IPS-NIHi7 (cell line): Measurements from ENCODE around the gene SPRR3.
"Not testable (repeated sequence)": the region's sequence is repeated elsewhere in the genome, so short reads cannot be mapped to it uniquely, and the experiment has no call there.

Source experiments
- DNase-seq: peaks from one replicate; pipeline ENCODE4 v3.0.0; 2012; ENCODE audit warnings: mixed read lengths; ENCODE audit errors: extremely low spot score

SPRR3 gene

DNA sequence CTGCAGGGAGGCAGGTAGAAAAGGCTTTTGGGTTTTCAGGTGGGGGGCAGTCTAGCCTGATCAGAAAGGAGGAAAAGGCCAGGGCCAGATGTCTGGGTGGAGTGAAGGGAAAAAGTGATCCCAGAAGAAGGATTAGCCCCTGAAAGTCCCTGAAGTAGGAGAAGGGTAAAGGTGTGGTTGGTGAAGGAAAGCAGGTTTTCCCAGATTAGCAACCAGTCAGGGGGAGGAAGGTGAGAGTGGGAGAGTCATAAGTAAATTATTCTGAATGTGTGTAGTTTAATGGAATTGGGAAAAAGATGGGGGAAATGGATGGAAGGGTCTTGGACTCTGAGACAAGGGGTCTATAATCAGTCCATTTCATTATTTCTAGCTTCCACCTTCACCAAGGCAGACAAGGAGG is 18.3 kb upstream of the SPRR3 start:
- DNase-seq: no peak

DNA sequence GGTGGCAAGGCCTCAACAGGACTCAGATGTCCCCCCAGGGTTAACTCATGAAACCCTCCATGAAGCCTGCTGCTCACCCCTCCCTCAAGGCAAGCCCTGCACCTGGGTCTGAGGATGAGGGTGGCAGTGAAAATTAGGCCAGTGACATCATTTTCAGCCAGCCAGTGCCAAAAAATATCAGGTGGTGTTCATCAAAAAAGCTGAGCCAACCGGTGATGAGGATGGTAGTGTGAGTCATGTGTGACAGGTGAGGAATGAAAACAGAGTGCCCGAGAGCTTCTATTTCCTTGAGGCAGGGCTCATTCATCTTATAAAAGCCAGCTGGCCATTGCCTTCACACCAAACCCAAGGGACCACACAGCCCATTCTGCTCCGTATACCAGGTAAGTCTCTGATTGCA is 17.8 kb upstream of the SPRR3 start, which contains the start of gene SPRR1A:
Gene SPRR1A (plus strand): TSS at position 339 of the 400 bp plus-strand sequence. CDS start 1,150 bp downstream, outside the sequence.
- no peak for DNase-seq

DNA sequence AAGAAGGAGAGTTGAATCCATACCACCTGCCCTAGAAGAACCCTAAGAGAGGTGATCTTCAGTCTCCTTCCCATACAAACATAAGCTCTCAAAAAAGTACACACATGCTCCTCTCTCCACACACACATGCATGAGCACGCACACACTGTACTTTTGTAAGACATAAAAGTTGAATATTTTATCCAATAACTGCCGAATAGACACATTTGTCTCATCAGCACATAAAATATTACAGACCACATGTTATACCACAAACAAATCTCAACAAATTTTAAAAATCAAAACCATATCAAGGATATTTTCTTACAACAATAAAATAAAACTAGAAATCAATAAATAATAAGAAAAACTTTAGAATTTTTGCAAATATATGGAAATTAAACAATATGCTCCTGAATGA is 15.0 kb upstream of the SPRR3 start:
- no peak for DNase-seq

DNA sequence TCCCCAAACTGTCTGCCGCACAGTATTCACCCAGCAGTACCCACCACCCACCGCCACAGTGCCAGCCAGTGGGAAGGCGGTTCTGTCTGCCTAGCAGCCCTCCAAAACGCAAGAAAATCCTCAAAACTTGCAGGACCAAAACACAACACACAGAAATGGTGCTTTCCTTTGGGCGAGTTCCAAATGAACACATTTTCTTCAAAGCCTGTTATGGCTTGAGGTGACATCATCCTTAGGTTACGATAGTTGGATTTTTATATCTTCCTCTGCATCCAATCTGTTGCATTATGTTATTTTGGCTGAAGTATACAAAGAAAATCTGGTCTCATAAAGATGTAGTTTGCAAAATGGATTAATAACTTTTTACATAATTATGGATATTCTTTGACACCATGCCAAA is 8.4 kb upstream of the SPRR3 start:
- no peak for DNase-seq

DNA sequence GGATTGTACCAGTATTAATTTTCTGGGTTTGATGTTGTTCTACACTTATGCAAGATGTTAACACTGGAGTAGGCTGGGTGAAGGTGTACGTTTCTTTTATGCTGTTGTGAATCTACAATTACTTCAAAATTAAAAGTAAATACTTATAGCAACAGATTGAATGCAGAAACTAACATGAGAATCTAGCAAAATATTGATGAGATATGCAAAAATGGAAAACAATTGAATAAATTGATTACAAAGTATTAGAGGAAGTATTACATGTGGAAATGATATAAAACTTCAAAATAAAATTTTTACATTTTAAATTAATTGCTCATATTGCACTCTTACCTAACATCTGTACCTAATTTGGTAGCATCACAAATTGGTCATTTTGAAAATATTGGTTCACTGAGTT is 5.7 kb upstream of the SPRR3 start:
- no peak for DNase-seq

DNA sequence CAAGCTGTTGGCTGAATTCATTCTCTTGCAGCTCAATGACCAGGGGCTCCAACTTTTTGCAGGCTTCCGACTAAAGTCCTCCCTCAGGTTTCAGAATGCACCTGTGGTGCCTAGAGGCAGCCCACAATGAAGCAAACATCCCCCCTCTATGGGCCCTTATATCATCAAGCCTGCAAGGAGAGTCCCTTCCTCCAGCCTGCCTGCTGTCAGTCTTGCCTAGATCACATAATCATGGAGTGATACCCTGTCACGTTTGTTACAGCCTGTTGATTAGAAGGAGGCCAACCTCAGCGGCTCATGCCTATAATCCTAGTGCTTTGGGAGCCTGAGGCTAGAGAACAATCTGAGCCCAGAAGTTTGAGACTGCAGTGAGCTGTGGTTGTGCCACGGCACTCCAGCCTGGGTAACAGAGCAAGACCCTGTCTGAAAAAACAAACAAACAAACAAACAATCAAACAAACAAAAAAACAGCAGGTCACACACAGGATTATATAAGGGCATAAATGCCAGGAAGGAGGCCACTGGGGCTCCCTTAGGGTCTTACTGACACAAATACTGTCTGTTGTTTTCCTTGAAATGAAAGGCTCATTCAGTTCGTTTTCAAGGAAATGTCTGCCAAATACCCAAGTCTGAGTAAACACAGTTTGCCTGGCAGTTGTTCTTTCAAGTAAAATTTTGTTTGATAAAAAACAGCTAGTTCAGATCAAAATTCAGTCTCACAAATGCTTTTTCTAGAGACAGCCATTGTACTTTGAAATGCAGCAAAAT is 4.7 kb upstream of the SPRR3 start:
- no peak for DNase-seq

DNA sequence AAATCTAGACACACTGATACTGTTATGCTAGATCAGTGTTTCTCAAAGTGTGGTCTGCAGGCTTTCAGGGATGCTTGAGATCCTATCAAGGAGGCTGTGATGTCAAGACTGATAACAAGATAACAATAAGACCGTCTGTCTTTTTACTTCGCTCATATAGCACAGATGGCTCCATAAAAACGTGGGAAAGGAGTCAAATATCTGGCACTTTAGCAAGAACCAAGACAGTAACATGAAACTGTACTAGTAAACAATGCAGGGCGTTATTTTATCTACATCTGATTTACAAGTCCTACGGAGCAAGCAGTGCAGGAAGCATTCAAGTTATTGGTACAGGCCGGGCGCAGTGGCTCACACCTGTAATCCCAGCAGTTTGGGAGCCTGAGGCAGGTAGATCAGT is 3.6 kb upstream of the SPRR3 start:
- DNase-seq: no peak

DNA sequence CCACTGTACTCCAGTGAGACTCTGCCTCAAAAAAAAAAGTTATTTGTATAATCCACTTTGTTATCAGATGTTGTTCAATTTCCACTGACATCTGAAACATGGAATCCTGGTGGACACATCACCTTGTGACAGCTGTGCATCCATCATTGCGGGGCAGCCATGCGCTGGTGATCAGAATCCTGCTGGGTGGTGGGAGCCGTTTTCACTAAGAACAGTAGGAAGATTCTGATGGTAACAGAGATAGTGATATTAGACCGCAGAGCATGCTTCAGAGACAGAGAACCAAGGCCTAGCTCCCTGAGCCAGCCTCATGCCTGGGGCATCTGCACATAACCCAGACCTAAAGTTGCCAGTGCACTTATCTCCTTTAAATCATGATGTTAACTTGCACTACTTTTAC is 3.1 kb upstream of the SPRR3 start:
- no peak for DNase-seq

DNA sequence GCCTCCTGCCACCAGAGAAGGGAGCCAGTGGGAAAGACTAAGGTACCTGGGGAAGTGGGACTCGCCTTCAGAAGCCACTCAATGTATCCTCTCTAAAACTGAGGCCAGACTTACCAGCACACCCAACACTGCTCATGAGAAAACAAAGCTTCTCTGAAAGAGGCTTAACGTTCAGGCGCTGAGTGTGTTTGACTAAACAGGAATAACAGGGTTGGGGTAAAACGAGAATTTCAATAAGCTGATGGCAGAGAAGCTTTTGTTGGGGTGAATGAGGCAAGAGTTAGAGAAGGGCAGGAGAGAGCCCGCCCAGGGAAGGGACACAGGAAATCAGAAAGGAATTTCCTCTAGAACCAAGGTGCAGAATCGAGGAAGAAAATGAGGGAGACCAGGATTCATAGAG is 1.7 kb upstream of the SPRR3 start:
- DNase-seq: no peak

DNA sequence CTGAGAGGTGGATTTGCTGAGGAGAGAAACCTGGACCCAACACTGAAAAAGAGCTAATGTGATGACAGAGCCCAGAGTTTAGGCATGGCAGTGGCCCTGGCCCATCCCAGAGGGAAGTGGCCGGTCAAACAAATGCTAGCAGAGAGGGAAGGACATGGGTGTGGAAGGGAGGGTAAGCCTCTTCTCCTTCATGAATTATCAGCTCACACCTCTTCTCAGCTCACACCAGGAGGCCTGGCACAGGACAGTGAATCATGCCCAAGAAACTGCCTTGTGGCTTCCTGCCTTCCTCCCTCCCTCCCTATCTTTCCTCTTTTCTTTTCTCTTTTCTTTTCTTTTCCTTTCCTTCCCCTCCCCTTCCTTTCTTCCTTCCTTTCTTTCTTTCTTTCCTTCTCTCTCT is 1.3 kb upstream of the SPRR3 start:
- no peak for DNase-seq

DNA sequence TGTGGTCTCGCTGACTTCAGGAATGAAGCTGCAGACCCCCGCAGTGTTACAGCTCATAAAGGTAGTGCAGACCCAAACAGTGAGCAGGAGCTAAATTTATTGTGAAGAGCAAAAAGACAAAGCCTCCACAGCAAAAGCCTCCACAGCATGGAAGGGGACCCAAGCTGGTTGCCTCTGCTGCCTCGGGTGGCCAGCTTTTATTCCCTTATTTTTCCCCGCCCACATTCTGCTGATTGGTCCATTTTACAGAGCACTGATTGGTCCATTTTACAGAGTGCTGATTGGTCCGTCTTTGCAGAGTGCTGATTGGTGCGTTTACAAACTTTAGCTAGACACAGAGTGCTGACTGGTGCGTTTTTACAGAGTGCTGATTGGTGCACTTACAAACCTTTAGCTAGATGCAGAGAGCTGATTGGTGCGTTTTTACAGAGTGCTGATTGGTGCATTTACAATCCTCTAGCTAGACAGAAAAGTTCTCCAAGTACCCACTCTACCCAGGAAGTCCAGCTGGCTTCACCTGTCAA is 9.7 kb downstream of the SPRR3 start:
- not testable (repeated sequence) for DNase-seq

DNA sequence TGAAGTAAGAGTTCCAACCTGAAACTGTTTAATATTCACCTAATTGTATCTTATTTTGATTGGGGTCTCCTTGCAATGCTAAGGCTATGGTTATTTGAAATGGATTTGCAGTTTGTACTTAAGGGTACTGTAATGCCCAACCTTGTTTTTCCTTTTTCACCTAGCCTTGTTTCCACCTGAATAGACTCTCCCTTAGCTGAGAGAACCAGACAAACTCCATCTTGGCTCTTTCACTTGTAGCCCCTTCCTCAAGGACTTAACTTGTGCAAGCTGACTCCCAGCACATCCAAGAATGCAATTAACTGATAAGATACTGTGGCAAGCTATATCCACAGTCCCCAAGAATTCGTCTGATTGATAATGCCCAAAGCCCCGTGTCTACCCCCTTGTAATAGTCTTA is 20.3 kb downstream of the SPRR3 start:
- DNase-seq: not testable (repeated sequence)

DNA sequence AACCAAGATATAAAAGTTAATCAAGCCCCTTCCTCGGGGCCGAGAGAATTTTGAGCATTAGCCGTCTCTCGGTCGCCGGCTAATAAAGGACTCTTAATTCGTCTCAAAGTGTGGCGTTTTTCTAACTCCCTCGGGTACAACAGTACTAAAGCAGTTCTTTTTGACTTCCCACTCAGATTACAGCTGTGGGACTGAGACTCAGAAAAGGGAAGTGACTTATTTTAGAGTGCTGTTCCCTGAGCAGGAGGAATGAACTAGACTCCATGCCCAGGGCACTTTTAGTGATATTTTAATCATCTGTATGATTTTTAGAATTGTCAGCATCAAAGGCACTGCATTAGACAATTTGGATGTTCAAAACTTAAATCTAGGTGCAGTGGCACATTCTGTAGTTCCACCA is 20.8 kb downstream of the SPRR3 start:
- DNase-seq: not testable (repeated sequence)

DNA sequence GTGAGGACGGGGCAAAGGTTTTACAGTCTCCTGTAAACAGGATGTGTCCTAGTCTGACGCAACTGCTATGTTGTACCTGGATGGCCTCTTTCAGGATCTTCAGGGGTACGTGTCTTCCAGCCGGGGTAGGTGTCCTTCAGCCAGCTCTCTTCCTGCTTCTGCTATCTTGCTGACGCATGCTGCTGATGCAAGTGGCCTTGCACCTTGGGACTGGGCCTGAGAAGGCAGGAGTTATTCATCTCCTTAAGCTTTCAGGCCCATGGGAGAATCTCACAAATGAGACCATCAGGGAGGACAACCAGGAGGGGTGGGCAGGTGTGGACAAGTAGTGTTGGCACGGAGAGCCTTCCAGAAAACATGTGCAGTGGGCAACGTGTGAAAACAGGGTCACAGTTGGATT is 21.6 kb downstream of the SPRR3 start:
- no peak for DNase-seq

DNA sequence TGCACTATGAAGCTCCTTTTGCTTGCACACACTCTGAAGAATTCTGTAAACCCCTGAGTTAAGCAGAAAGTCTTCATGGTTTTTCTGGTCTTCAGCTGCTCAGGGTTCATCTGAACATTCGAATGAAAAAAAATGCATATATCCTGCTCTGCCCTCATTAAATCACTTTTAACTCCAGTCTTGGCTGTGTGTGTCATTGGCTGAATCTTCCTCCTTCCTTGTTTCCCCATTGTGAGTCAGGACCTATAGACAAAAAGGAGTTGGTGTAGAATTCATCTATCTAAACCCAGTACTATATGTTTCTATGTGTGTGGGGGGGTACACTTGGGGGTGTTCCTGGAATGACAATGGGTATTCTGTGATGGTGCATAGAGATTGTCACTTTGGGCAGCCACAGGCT is 22.9 kb downstream of the SPRR3 start:
- no peak for DNase-seq

DNA sequence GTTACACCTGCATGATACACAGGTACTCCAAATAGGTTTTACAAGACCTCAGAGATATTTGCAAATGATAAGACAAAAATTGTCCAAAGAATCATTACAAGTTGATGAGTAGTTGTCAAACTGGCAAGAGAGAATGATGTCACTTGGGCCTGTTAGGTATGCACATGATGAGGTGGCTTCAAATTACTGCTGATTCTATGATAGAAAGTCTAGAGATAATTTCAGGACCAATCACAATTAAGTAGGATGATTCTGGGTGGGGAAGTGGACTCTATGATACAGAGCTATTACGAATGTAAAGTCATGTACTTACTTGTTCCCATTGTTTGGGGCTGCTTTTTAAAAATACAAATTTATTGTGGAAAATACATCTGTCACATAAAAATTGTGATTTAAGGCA is 24.2 kb downstream of the SPRR3 start:
- DNase-seq: no peak

DNA sequence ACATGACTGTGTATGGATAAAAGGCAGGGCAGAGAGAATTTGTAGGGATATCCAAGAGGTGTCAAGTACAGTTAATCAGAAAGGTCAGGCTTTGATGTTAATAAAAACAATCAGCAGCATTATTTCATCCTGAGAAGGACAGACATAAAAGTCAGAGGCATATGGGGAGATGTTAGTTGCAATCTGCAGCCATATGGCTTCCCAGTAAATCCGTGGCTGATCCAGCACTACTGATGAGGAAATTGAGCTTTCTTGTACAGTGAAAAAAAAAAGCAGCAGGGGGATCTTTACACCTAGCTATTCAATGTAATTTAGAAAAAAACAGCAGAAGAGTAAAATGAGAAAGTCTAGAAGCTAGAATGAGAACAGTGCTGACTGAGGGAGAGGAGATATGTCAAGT is 27.2 kb downstream of the SPRR3 start:
- DNase-seq: no peak

DNA sequence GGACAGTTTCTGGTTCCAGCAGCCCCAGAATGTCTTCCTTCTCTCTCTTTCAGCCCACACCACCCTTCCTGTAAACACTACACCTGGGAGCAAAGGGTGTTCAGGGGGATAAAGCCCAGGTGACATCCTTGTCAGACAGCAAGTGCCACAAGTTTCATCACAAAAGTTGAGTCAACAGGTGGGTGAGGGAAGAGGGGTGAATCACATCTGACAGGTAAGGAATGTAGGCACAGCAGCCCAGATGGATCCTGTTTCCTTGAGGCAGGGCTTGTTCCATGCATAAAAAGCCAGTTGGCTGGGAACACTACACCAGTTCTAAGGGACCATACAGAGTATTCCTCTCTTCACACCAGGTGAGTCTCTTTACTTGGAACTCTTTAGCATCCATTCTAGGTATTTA is 29.3 kb downstream of the SPRR3 start, which contains the start of gene SPRR1B:
Gene SPRR1B (plus strand): TSS at position 309 of the 400 bp plus-strand sequence. CDS start 1,143 bp downstream, outside the sequence.
- no peak for DNase-seq

DNA sequence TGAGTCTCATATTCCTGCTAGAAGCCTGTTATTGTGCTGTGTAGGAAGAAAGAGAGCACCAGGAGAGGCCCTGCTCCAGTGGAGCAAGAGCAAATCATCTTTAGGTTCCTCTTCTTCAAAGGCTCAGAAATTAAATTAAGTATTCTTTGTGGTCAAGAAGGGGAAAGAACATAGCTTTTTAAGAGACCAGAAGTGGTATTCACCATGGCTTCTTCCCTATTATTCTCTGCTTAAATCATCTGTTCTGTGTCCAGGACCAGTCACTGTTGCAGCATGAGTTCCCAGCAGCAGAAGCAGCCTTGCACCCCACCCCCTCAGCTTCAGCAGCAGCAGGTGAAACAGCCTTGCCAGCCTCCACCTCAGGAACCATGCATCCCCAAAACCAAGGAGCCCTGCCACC is 30.5 kb downstream of the SPRR3 start:
- DNase-seq: no peak

DNA sequence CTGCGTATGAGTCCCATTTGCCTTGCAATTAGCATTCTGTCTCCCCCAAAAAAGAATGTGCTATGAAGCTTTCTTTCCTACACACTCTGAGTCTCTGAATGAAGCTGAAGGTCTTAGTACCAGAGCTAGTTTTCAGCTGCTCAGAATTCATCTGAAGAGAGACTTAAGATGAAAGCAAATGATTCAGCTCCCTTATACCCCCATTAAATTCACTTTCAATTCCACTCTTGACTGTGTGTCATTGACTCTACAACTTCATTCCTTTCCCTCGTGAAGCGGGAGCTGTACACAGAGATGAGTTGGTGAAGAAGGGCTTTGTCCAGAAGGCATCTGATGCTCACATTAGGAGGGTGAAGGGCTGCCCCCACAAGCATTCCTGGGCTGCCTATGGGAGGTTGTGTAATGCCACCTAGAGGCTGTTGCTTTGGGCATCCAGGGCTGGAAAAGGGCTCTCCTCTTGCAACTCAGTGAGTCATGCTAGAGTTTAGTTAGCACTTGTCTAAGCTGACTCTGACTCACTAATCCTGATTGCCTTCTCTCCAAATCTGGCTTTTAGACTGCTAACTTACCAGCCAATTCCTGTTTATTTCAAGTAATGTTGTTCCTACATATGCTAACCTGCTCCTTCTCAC is 31.2 kb downstream of the SPRR3 start:
- DNase-seq: peak; percentile 56

DNA sequence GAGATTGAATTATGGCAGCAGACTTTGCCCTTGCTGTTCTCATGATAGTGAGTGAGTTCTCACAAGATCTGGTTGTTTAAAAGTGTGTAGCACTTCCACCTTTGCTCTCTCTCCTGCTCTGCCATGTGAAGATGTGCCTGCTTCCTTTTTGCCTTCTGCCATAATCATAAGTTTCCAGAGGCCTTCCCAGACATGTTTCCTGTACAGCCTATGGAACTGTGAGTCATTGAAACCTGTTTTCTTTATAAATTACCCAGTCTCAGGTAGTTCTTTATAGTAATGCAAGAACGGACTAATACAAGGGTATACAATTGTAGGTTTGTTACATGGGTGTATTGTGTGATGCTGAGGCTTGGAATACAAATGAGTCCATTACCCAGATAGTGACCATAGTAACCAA is 33.7 kb downstream of the SPRR3 start:
- no peak for DNase-seq

DNA sequence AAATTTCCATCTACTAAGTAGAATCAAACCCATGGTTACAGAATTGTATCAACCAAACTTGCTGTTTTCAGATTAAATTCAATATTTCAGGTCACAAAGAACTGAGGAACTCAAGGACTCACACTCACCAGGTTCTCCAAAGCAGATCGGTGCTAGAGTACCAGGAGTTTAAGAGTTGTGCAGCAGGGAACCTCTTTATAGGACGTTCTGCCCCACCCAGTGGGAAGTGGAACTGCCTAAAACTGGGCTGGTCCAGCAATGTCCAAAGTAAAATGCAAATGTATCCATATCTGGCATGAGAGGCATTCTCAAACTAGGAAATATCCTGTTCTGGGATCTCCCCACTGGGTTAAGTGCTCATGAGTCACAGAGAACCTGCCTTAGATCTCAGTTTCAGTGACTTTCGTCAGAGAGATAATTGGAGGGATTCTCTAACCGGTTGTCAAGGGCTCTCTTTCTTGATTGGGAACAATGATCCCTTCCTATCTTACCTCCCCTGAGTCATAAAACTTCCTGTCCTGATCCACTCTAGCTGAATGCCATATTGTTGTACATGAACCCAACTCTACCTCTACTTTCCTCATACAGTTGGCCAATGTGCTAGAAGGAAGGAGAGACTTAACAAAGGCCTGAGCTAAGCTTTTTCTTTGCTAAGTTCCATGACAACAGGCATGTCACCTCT is 39.5 kb downstream of the SPRR3 start, which contains the start of gene SPRR2D:
Gene SPRR2D (minus strand): TSS at position 171 of the 682 bp plus-strand sequence. CDS start 774 bp downstream, outside the sequence.
- no peak for DNase-seq
